GM23338 (cell line): Measurements from ENCODE around the gene OTUD1. TPM values are rescaled to one million over a fixed set of nuclear protein-coding genes. Genes with fewer than 3 reads are reported as not detected.

Experiments used
- ATAC-seq: fragments of 200-7000 bp; cut with Tn5 transposase; 3 replicates; pipeline ENCODE4 v1.9.1; 2020
- DNase-seq: peaks from one replicate; pipeline ENCODE4 v3.0.0-alpha.2; 2015; ENCODE audit warnings: low spot score
- H2AFZ ChIP-seq: fragments of 200-600 bp; sonication (generic); 2 replicates; pipeline ENCODE4 v1.8.0; 2016; ENCODE audit warnings: antibody characterized with exemption, mild to moderate bottlenecking, moderate library complexity
- H3F3A ChIP-seq: fragments of 200-600 bp; sonication (generic); replicated peaks from 2 replicates; pipeline ENCODE4 v1.8.0; 2017; ENCODE audit warnings: antibody characterized with exemption, mixed run types, low read depth
- H3K27ac ChIP-seq: fragments of 200-600 bp; sonication (generic); 2 replicates; pipeline ENCODE4 v1.6.1; 2016; ENCODE audit warnings: low read depth
- H3K27me3 ChIP-seq: fragments of 200-600 bp; sonication (generic); 2 replicates; pipeline ENCODE4 v1.8.0; 2016; ENCODE audit warnings: mild to moderate bottlenecking, mixed run types, moderate library complexity; ENCODE audit not compliant: insufficient read depth
- H3K36me3 ChIP-seq: fragments of 200-600 bp; sonication (generic); 2 replicates; pipeline ENCODE4 v1.8.0; 2016; ENCODE audit warnings: mild to moderate bottlenecking; ENCODE audit not compliant: insufficient read depth
- H3K4me1 ChIP-seq: fragments of 200-600 bp; sonication (generic); 2 replicates; pipeline ENCODE4 v1.8.0; 2016; ENCODE audit warnings: mild to moderate bottlenecking, moderate library complexity; ENCODE audit not compliant: insufficient read depth
- H3K4me2 ChIP-seq: fragments of 200-600 bp; sonication (generic); 2 replicates; pipeline ENCODE4 v1.7.1; 2017; ENCODE audit warnings: mixed run types
- H3K4me3 ChIP-seq: fragments of 200-600 bp; sonication (generic); 2 replicates; pipeline ENCODE4 v1.6.1; 2016; ENCODE audit warnings: mixed run types
- H3K79me2 ChIP-seq: fragments of 200-600 bp; sonication (generic); replicated peaks from 2 replicates; pipeline ENCODE4 v1.8.0; 2017; ENCODE audit warnings: mild to moderate bottlenecking; ENCODE audit not compliant: insufficient read depth
- H3K9me2 ChIP-seq: fragments of 200-600 bp; sonication (generic); 2 replicates; pipeline ENCODE4 v1.8.0; 2017; ENCODE audit not compliant: insufficient read depth
- H4K20me1 ChIP-seq: fragments of 200-600 bp; sonication (generic); replicated peaks from 2 replicates; pipeline ENCODE4 v1.8.0; 2017; ENCODE audit warnings: mild to moderate bottlenecking; ENCODE audit not compliant: insufficient read depth
- H3K27ac Mint-ChIP-seq: 2 replicates; pipeline ENCODE4 v1.8.0; 2020; ENCODE audit warnings: inconsistent platforms, mild to moderate bottlenecking, moderate library complexity, mixed read lengths
- H3K27me3 Mint-ChIP-seq: 3 replicates; pipeline ENCODE4 v1.8.0; 2022; ENCODE audit warnings: low read depth, mild to moderate bottlenecking, moderate library complexity, mixed read lengths, inconsistent platforms; ENCODE audit not compliant: insufficient read depth, poor library complexity
- H3K36me3 Mint-ChIP-seq: 3 replicates; pipeline ENCODE4 v1.8.0; 2021; ENCODE audit warnings: low read depth, mild to moderate bottlenecking, inconsistent platforms, moderate library complexity, mixed read lengths
- H3K4me1 Mint-ChIP-seq: 3 replicates; pipeline ENCODE4 v1.8.0; 2020; ENCODE audit warnings: mild to moderate bottlenecking, inconsistent platforms, mixed read lengths
- H3K4me3 Mint-ChIP-seq: 3 replicates; pipeline ENCODE4 v1.8.0; 2021; ENCODE audit warnings: moderate library complexity, mild to moderate bottlenecking, inconsistent platforms, mixed read lengths
- H3K9me3 Mint-ChIP-seq: 3 replicates; pipeline ENCODE4 v1.8.0; 2020; ENCODE audit warnings: moderate library complexity, mild to moderate bottlenecking, inconsistent platforms, mixed read lengths
- CREB1 ChIP-seq: fragments of 250-450 bp; sonication (Bioruptor Pico); IDR thresholded peaks from 2 replicates; pipeline ENCODE4 v1.5.0; 2020; ENCODE audit warnings: low read depth, mild to moderate bottlenecking, moderate library complexity
- EZH2 ChIP-seq: fragments of 200-600 bp; sonication (generic); IDR thresholded peaks from one replicate; pipeline ENCODE4 v1.8.0; 2017; ENCODE audit warnings: antibody characterized with exemption, mild to moderate bottlenecking, low read depth; ENCODE audit not compliant: unreplicated experiment
- EZH2phosphoT487 ChIP-seq: fragments of 200-600 bp; sonication (generic); IDR thresholded peaks from one replicate; pipeline ENCODE4 v1.8.1; 2018; ENCODE audit warnings: antibody characterized with exemption; ENCODE audit not compliant: unreplicated experiment
- JUNB ChIP-seq: IDR thresholded peaks from one replicate; pipeline ENCODE4 v1.6.1; 2016; ENCODE audit warnings: antibody characterized with exemption; ENCODE audit not compliant: unreplicated experiment
- NANOG ChIP-seq: IDR thresholded peaks from 2 replicates; pipeline ENCODE4 v1.6.1; 2016; ENCODE audit warnings: antibody characterized with exemption, borderline replicate concordance
- POLR2AphosphoS5 ChIP-seq: IDR thresholded peaks from 2 replicates; pipeline ENCODE4 v1.6.1; 2016; ENCODE audit warnings: antibody characterized with exemption, low read depth
- STAT1 ChIP-seq: IDR thresholded peaks from one replicate; pipeline ENCODE4 v1.6.1; 2016; ENCODE audit warnings: antibody characterized with exemption; ENCODE audit not compliant: unreplicated experiment
- ZNF114 ChIP-seq: fragments of 250-450 bp; sonication (Bioruptor Pico); IDR thresholded peaks from 2 replicates; pipeline ENCODE4 v1.5.0; 2020; ENCODE audit warnings: mild to moderate bottlenecking, moderate library complexity
- ZNF331 ChIP-seq: fragments of 250-450 bp; sonication (Bioruptor Pico); IDR thresholded peaks from 2 replicates; pipeline ENCODE4 v1.5.0; 2020; ENCODE audit warnings: low read depth, mild to moderate bottlenecking, moderate library complexity
- polyA plus RNA-seq: library from polyadenylated mRNA; unstranded; fragments of >200 nt; fragmentation: Nextera tagmentation; extraction: Ambion mirVana; gene quantifications from 2 replicates; pipeline ENCODE4 v1.2.1, GENCODE V29; 2016
- total RNA-seq: library from RNA; depleted of rRNA; stranded (reverse); fragments of >200 nt; shearing (Covaris generic); gene quantifications from 2 replicates; pipeline ENCODE4 v1.2.3, GENCODE V29; 2014
- TF ChIP-seq, protein P1 (sequence below): IDR thresholded peaks from one replicate; pipeline ENCODE4 v1.6.1; 2018; ENCODE audit warnings: antibody characterized with exemption; ENCODE audit not compliant: unreplicated experiment
- TF ChIP-seq, protein P2 (sequence below): fragments of 250-450 bp; sonication (Bioruptor Pico); IDR thresholded peaks from 2 replicates; pipeline ENCODE4 v1.5.0; 2020; ENCODE audit warnings: mild to moderate bottlenecking, moderate library complexity
- TF ChIP-seq, protein P3 (sequence below), 2 experiments: fragments of 200-600 bp in 1 of 2; sonication (generic) in 1 of 2; conservative IDR thresholded peaks; 2 replicates each; pipeline versions ENCODE4 v1.5.1 to v1.6.1; 2016 to 2017; ENCODE audit warnings: antibody characterized with exemption in 2 of 2, low read depth in 2 of 2, mild to moderate bottlenecking in 2 of 2, moderate library complexity in 1 of 2
- TF ChIP-seq, protein P4 (sequence below): IDR thresholded peaks from 2 replicates; pipeline ENCODE4 v1.6.1; 2016; ENCODE audit warnings: antibody characterized with exemption

The OTUD1 gene
- total and polyA plus RNA-seq, 2 experiments from 2014 or later, result 2.5 to 8.3 TPM

DNA sequence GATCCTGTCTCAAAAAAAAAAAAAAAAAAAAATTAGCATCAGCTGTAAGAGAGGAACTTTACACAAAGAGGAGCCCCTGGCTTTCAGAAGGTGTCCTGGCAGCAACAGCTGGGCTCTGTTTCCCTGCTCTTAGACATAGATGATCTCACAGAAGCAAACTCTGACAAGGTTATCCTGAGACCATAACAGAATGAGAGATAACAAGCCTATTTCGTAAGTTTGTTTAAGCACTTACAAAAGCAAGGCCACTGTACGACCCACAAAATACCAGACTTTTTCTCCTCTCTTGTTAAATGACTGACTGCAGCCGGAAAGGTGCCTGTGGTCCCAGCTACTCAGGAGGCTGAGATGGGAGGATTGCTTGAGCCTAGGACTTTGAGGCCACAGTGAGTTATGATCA is 33.3 kb upstream of the OTUD1 start:
- H3K4me3 Mint-ChIP-seq, result no peak overlapping the region
- H3K27me3 Mint-ChIP-seq, result no peaks in the 10 kb centered on the region
- H3K27ac Mint-ChIP-seq, result no peak overlapping the region

More for the DNA sequence above, 33.3 kb upstream of the OTUD1 start:
- no peaks in the 10 kb centered on the region for H4K20me1 ChIP-seq
- Mint-ChIP-seq H3K4me1 (peaks cover 17% of the 10 kb centered on the region), H3K36me3 (no peaks in the 10 kb centered on the region), H3K9me3 (no peaks in the 10 kb centered on the region)
- no peaks in the 10 kb centered on the region for H3K79me2 ChIP-seq
- H3F3A ChIP-seq, result no peaks in the 10 kb centered on the region
- H3K36me3 ChIP-seq, result no peaks in the 10 kb centered on the region
- H3K4me1 ChIP-seq, result peaks cover 16% of the 10 kb centered on the region
- H3K27me3 ChIP-seq, result no peaks in the 10 kb centered on the region
- no peak for ATAC-seq
- no peak overlapping the region for H3K27ac ChIP-seq
- TF ChIP-seq EZH2phosphoT487 (no peak), EZH2 (no peak), STAT1 (no peak), ZNF114 (no peak), NANOG (no peak), POLR2AphosphoS5 (no peak), CREB1 (CRISPR knock-in tag) (no peak), ZNF331 (CRISPR knock-in tag) (no peak), JUNB (no peak)
- TF ChIP-seq, protein P1, sequence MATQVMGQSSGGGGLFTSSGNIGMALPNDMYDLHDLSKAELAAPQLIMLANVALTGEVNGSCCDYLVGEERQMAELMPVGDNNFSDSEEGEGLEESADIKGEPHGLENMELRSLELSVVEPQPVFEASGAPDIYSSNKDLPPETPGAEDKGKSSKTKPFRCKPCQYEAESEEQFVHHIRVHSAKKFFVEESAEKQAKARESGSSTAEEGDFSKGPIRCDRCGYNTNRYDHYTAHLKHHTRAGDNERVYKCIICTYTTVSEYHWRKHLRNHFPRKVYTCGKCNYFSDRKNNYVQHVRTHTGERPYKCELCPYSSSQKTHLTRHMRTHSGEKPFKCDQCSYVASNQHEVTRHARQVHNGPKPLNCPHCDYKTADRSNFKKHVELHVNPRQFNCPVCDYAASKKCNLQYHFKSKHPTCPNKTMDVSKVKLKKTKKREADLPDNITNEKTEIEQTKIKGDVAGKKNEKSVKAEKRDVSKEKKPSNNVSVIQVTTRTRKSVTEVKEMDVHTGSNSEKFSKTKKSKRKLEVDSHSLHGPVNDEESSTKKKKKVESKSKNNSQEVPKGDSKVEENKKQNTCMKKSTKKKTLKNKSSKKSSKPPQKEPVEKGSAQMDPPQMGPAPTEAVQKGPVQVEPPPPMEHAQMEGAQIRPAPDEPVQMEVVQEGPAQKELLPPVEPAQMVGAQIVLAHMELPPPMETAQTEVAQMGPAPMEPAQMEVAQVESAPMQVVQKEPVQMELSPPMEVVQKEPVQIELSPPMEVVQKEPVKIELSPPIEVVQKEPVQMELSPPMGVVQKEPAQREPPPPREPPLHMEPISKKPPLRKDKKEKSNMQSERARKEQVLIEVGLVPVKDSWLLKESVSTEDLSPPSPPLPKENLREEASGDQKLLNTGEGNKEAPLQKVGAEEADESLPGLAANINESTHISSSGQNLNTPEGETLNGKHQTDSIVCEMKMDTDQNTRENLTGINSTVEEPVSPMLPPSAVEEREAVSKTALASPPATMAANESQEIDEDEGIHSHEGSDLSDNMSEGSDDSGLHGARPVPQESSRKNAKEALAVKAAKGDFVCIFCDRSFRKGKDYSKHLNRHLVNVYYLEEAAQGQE, result no peak
- TF ChIP-seq, protein P2, sequence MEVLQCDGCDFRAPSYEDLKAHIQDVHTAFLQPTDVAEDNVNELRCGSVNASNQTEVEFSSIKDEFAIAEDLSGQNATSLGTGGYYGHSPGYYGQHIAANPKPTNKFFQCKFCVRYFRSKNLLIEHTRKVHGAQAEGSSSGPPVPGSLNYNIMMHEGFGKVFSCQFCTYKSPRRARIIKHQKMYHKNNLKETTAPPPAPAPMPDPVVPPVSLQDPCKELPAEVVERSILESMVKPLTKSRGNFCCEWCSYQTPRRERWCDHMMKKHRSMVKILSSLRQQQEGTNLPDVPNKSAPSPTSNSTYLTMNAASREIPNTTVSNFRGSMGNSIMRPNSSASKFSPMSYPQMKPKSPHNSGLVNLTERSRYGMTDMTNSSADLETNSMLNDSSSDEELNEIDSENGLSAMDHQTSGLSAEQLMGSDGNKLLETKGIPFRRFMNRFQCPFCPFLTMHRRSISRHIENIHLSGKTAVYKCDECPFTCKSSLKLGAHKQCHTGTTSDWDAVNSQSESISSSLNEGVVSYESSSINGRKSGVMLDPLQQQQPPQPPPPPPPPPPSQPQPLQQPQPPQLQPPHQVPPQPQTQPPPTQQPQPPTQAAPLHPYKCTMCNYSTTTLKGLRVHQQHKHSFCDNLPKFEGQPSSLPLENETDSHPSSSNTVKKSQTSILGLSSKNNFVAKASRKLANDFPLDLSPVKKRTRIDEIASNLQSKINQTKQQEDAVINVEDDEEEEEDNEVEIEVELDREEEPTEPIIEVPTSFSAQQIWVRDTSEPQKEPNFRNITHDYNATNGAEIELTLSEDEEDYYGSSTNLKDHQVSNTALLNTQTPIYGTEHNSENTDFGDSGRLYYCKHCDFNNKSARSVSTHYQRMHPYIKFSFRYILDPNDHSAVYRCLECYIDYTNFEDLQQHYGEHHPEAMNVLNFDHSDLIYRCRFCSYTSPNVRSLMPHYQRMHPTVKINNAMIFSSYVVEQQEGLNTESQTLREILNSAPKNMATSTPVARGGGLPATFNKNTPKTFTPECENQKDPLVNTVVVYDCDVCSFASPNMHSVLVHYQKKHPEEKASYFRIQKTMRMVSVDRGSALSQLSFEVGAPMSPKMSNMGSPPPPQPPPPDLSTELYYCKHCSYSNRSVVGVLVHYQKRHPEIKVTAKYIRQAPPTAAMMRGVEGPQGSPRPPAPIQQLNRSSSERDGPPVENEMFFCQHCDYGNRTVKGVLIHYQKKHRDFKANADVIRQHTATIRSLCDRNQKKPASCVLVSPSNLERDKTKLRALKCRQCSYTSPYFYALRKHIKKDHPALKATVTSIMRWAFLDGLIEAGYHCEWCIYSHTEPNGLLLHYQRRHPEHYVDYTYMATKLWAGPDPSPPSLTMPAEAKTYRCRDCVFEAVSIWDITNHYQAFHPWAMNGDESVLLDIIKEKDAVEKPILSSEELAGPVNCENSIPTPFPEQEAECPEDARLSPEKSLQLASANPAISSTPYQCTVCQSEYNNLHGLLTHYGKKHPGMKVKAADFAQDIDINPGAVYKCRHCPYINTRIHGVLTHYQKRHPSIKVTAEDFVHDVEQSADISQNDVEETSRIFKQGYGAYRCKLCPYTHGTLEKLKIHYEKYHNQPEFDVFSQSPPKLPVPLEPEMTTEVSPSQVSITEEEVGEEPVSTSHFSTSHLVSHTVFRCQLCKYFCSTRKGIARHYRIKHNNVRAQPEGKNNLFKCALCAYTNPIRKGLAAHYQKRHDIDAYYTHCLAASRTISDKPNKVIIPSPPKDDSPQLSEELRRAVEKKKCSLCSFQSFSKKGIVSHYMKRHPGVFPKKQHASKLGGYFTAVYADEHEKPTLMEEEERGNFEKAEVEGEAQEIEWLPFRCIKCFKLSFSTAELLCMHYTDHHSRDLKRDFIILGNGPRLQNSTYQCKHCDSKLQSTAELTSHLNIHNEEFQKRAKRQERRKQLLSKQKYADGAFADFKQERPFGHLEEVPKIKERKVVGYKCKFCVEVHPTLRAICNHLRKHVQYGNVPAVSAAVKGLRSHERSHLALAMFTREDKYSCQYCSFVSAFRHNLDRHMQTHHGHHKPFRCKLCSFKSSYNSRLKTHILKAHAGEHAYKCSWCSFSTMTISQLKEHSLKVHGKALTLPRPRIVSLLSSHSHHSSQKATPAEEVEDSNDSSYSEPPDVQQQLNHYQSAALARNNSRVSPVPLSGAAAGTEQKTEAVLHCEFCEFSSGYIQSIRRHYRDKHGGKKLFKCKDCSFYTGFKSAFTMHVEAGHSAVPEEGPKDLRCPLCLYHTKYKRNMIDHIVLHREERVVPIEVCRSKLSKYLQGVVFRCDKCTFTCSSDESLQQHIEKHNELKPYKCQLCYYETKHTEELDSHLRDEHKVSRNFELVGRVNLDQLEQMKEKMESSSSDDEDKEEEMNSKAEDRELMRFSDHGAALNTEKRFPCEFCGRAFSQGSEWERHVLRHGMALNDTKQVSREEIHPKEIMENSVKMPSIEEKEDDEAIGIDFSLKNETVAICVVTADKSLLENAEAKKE (CRISPR knock-in tag), result no peak
- TF ChIP-seq, protein P3, sequence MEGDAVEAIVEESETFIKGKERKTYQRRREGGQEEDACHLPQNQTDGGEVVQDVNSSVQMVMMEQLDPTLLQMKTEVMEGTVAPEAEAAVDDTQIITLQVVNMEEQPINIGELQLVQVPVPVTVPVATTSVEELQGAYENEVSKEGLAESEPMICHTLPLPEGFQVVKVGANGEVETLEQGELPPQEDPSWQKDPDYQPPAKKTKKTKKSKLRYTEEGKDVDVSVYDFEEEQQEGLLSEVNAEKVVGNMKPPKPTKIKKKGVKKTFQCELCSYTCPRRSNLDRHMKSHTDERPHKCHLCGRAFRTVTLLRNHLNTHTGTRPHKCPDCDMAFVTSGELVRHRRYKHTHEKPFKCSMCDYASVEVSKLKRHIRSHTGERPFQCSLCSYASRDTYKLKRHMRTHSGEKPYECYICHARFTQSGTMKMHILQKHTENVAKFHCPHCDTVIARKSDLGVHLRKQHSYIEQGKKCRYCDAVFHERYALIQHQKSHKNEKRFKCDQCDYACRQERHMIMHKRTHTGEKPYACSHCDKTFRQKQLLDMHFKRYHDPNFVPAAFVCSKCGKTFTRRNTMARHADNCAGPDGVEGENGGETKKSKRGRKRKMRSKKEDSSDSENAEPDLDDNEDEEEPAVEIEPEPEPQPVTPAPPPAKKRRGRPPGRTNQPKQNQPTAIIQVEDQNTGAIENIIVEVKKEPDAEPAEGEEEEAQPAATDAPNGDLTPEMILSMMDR (conservative IDR thresholded peaks at IDR 0.05; ENCODE audit: low read depth in 2 of 2), result no peak
- TF ChIP-seq, protein P4, sequence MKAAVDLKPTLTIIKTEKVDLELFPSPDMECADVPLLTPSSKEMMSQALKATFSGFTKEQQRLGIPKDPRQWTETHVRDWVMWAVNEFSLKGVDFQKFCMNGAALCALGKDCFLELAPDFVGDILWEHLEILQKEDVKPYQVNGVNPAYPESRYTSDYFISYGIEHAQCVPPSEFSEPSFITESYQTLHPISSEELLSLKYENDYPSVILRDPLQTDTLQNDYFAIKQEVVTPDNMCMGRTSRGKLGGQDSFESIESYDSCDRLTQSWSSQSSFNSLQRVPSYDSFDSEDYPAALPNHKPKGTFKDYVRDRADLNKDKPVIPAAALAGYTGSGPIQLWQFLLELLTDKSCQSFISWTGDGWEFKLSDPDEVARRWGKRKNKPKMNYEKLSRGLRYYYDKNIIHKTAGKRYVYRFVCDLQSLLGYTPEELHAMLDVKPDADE, result no peak
- no peak for DNase-seq
- H3K4me3 ChIP-seq, result no peak overlapping the region
- H2AFZ ChIP-seq, result no peak overlapping the region
- no peaks in the 10 kb centered on the region for H3K9me2 ChIP-seq
- no peak overlapping the region for H3K4me2 ChIP-seq
